Gastrocnemius medialis (tissue), 4 donors: ENCODE measurements around the gene MROH2B. TPM values are rescaled to one million over a fixed set of nuclear protein-coding genes. Genes with fewer than 3 reads are reported as not detected.

Experiments
- ATAC-seq, 2 donors: fragments of 150-250 bp; one replicate each; pipeline ENCODE4 v1.9.1; 2016
- DNase-seq, 2 donors: peaks; one replicate each; pipeline ENCODE4 v3.0.0-alpha.2; 2019
- H3K27ac ChIP-seq, 4 donors: fragments of 200-600 bp; sonication (generic); 1 replicate in 1 of 4; 2 replicates in 3 of 4; pipeline ENCODE4 v1.5.1; 2016 to 2018; ENCODE audit warnings: mild to moderate bottlenecking in 2 of 4, moderate library complexity in 1 of 4
- H3K27me3 ChIP-seq, 3 donors: fragments of 200-600 bp; sonication (generic) in 2 of 3; 1 replicate in 1 of 3; 2 replicates in 2 of 3; pipeline versions ENCODE4 v1.5.1 to v1.6.0; 2016 to 2019; ENCODE audit warnings: mild to moderate bottlenecking in 1 of 3, moderate library complexity in 1 of 3
- H3K36me3 ChIP-seq, 2 donors: fragments of 200-600 bp; sonication (generic) in 1 of 2; one replicate each; pipeline ENCODE4 v1.5.1; 2017 to 2018
- H3K4me1 ChIP-seq, 2 donors: fragments of 200-600 bp; sonication (generic) in 1 of 2; one replicate each; pipeline ENCODE4 v1.5.1; 2016 to 2017; ENCODE audit warnings: mild to moderate bottlenecking in 2 of 2
- H3K4me3 ChIP-seq, 4 donors: fragments of 200-600 bp; sonication (generic) in 3 of 4; 1 replicate in 1 of 4; 2 replicates in 3 of 4; pipeline ENCODE4 v1.5.1; 2016 to 2019; ENCODE audit warnings: mild to moderate bottlenecking in 2 of 4
- H3K9me3 ChIP-seq, 3 donors: fragments of 200-600 bp; sonication (generic) in 2 of 3; 1 replicate in 1 of 3; 2 replicates in 2 of 3; pipeline ENCODE4 v1.5.1; 2016 to 2019
- POLR2A ChIP-seq, 2 donors: fragments of 450-650 bp; IDR thresholded peaks; one replicate each; pipeline ENCODE4 v1.6.1; 2017; ENCODE audit warnings: antibody characterized with exemption in 2 of 2, mild to moderate bottlenecking in 2 of 2, moderate library complexity in 2 of 2
- in situ Hi-C, 4 donors: fragments of 200-750 bp; cut with MboI; loops; one replicate each; pipeline versions ENCODE4 v1.15.0 to v1.8.0; 2017; ENCODE audit warnings: low sequenced_read_pairs in 4 of 4
- intact Hi-C: fragments of 100-400 bp; cut with DNase I; formaldehyde crosslinking; loops from one replicate; pipeline ENCODE4 v1.15.1; 2023; ENCODE audit warnings: low total_unique reads
- total RNA-seq, 4 donors: library from RNA; depleted of rRNA; stranded (reverse); fragments of >200 nt; gene quantifications; one replicate each; pipeline versions ENCODE4 v1.1.0 to v1.2.3, GENCODE V29; 2016
- TF ChIP-seq, protein P1 (sequence below), 5 experiments: fragments of 450-650 bp in 3 of 5; fragments of 200-600 bp in 2 of 5; sonication (generic) in 2 of 5; IDR thresholded peaks in 4 of 5; conservative IDR thresholded peaks in 1 of 5; 1 replicate in 4 of 5; 2 replicates in 1 of 5; pipeline ENCODE4 v1.5.1; 2016 to 2019; ENCODE audit warnings: antibody characterized with exemption in 5 of 5, mild to moderate bottlenecking in 3 of 5, moderate library complexity in 3 of 5

MROH2B gene
- total RNA-seq, 4 donors from 2014 or later = not detected

DNA sequence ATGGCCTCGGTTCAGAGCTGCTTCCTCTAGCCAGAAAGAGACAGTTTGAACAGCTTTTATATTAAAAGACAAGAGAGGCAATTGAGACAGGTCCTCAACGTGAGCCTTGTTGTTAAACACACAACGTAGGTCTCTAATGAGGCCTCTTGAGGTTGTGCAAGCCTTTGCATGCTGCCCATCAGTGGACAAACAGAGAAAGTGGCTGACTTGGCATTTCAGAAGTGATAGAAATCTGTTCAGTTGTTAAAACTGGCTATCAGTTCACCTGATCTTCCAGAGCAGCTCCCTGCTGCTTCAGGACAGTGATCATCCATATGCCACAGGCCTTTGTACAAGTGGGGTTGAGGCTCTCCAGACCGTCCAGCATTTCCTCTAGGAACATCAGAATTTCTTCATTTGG lies 58.8 kb downstream of the MROH2B start:
- Histone ChIP-seq H3K9me3 (no peaks in the 10 kb centered on the region), H3K4me3 (no peak overlapping the region), H3K27ac (no peak overlapping the region), H3K27me3 (no peaks in the 10 kb centered on the region), H3K4me1 (no peaks in the 10 kb centered on the region), H3K36me3 (no peaks in the 10 kb centered on the region)
- TF ChIP-seq, protein P1, sequence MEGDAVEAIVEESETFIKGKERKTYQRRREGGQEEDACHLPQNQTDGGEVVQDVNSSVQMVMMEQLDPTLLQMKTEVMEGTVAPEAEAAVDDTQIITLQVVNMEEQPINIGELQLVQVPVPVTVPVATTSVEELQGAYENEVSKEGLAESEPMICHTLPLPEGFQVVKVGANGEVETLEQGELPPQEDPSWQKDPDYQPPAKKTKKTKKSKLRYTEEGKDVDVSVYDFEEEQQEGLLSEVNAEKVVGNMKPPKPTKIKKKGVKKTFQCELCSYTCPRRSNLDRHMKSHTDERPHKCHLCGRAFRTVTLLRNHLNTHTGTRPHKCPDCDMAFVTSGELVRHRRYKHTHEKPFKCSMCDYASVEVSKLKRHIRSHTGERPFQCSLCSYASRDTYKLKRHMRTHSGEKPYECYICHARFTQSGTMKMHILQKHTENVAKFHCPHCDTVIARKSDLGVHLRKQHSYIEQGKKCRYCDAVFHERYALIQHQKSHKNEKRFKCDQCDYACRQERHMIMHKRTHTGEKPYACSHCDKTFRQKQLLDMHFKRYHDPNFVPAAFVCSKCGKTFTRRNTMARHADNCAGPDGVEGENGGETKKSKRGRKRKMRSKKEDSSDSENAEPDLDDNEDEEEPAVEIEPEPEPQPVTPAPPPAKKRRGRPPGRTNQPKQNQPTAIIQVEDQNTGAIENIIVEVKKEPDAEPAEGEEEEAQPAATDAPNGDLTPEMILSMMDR (IDR thresholded peaks at IDR 0.05 in 4 of 5, conservative IDR thresholded peaks at IDR 0.05 in 1 of 5) = no peak
- TF ChIP-seq POLR2A (IDR thresholded peaks at IDR 0.05) = no peak
- intact Hi-C loops (no loop called here), in situ Hi-C loops (no loop called here)
- ATAC-seq = no peak
- no peak for DNase-seq

DNA sequence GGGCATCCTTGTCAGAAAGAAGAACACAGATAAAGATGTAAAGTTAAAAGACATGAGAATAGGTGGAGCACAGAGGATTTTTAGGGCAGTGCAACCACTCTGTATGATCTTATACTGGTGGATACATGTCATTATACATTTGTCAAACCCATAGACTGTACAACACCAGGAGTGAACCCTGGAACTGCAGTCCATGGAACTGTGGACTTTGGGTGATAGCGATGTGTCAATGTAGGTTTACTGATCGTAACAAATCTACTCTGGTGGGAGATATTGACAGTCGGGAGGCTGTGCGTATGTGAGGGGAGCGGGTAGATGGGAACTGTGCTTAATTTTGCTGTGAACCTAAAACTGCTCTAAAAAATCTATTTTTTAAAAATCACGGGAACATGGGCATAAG lies 60.6 kb downstream of the MROH2B start:
- Histone ChIP-seq H3K27me3 (no peaks in the 10 kb centered on the region), H3K27ac (no peak overlapping the region), H3K4me3 (no peak overlapping the region), H3K36me3 (no peaks in the 10 kb centered on the region), H3K4me1 (no peaks in the 10 kb centered on the region), H3K9me3 (no peaks in the 10 kb centered on the region)
- ATAC-seq (no peak), DNase-seq (no peak)
- in situ Hi-C loops (no loop called here), intact Hi-C loops (no loop called here)
- no peak for TF ChIP-seq POLR2A (IDR thresholded peaks at IDR 0.05)
- TF ChIP-seq, protein P1 (IDR thresholded peaks at IDR 0.05 in 4 of 5, conservative IDR thresholded peaks at IDR 0.05 in 1 of 5) = no peak

DNA sequence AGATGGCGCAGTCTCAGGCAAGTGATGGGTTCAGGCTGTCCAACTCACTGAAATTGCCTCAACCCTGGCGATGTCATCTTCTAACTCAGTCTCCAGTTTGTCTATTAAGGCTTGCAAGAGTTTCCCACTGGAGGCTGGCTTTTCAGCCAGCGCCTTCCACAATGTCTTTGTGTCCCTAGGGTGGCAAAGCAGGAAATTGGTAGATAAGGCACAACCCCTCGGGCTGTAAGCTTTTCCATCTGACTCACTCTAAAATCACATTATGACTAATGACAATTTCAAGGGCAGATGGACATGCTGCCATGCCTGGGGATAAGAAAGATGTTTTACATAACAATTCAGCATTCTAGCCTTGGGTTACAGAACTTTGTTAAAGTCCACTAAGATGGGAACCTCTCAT lies 61.9 kb downstream of the MROH2B start:
- DNase-seq (no peak), ATAC-seq (no peak)
- TF ChIP-seq POLR2A (IDR thresholded peaks at IDR 0.05) = no peak
- TF ChIP-seq, protein P1 (IDR thresholded peaks at IDR 0.05 in 4 of 5, conservative IDR thresholded peaks at IDR 0.05 in 1 of 5) = no peak
- in situ Hi-C loops (no loop called here), intact Hi-C loops (no loop called here)
- Histone ChIP-seq H3K4me1 (no peaks in the 10 kb centered on the region), H3K27ac (no peak overlapping the region), H3K9me3 (no peaks in the 10 kb centered on the region), H3K27me3 (no peaks in the 10 kb centered on the region), H3K4me3 (no peak overlapping the region), H3K36me3 (no peaks in the 10 kb centered on the region)

DNA sequence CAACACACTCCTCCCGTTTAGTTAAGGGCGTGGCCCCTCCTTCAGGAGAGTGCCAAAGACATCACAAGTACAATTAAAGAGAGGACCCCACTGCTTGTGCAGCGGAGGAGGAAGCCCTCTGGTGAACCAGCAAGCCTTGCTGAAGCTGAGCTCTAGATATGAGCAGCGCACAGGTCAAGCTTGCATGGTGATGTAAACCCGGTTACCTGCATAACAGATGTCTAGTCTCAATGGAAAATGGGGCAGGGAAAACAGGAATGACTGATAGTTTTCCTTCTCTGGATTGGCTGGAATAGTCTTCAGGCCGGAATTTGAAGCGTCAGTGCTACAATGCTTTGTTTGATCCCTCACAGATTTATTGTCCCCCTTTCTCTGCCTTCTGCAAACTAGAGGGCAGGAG lies 66.2 kb downstream of the MROH2B start:
- no peak for DNase-seq
- no peaks in the 10 kb centered on the region for H3K9me3 ChIP-seq
- intact Hi-C loops = no loop called here
- no peak for TF ChIP-seq POLR2A (IDR thresholded peaks at IDR 0.05)
- TF ChIP-seq, protein P1 (IDR thresholded peaks at IDR 0.05 in 4 of 5, conservative IDR thresholded peaks at IDR 0.05 in 1 of 5) = no peak
- in situ Hi-C loops = no loop called here
- no peak for ATAC-seq
- no peak overlapping the region for H3K4me3 ChIP-seq
- H3K4me1 ChIP-seq = no peaks in the 10 kb centered on the region
- no peaks in the 10 kb centered on the region for H3K36me3 ChIP-seq
- no peak overlapping the region for H3K27ac ChIP-seq
- H3K27me3 ChIP-seq = no peaks in the 10 kb centered on the region

DNA sequence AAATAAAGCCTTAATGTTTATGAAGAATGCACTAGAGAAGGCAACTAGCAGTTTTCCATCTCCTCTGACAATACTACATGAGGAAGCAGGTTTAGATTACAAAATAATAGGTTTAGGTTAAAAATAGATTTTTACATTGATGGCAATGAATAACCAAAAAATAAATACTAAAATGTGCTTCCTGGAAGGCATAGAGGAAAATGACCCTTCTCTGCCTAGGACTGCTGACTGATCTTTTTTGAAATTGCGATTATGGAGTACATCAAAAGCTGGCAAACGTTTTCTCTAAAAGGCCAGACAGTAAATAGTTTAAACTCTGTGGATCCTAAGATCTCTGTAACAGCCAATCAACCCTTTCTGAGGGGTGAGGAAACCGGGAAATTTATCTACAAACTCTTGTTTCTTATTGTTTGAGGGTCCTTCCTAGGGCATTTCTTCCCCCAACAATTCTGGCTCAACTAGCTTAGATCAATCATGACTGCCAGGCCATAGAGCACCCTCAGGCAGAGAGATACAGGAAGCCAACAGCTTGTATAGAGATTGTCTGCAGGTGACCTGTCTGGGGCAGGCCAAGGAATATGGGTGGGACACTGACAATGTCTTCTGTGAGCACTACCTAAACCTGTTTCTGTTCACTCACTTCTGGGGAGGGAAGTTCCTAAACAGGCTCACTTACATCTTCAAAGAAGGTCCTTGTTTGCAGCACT lies 67.3 kb downstream of the MROH2B start:
- intact Hi-C loops = no loop called here
- no peaks in the 10 kb centered on the region for H3K9me3 ChIP-seq
- ATAC-seq (no peak), DNase-seq (no peak)
- no peaks in the 10 kb centered on the region for H3K27me3 ChIP-seq
- H3K27ac ChIP-seq = no peak overlapping the region
- in situ Hi-C loops = no loop called here
- no peak overlapping the region for H3K4me3 ChIP-seq
- no peaks in the 10 kb centered on the region for H3K36me3 ChIP-seq
- no peaks in the 10 kb centered on the region for H3K4me1 ChIP-seq
- no peak for TF ChIP-seq POLR2A (IDR thresholded peaks at IDR 0.05)
- TF ChIP-seq, protein P1 (IDR thresholded peaks at IDR 0.05 in 4 of 5, conservative IDR thresholded peaks at IDR 0.05 in 1 of 5) = no peak
